Sigmoid colon (tissue), 4 donors: ENCODE measurements around the gene MMD.

ENCODE experiments used
- CTCF ChIP-seq, 4 experiments: fragments of 450-650 bp in 3 of 4; fragments of 200-600 bp in 1 of 4; IDR thresholded peaks; one replicate each; pipeline ENCODE4 v1.5.1; 2016 to 2019; ENCODE audit warnings: antibody characterized with exemption in 4 of 4, mild to moderate bottlenecking in 3 of 4, moderate library complexity in 2 of 4
- EP300 ChIP-seq, 4 donors: sonication (generic); formaldehyde crosslinking; IDR thresholded peaks; one replicate each; pipeline ENCODE4 v1.6.1; 2017; ENCODE audit warnings: antibody characterized with exemption in 4 of 4

GRCh38 chr17:55446581-55447205 lies 25.1 kb upstream of the MMD start:
- TF ChIP-seq CTCF (IDR thresholded peaks at IDR 0.05) (no peak), EP300 (IDR thresholded peaks at IDR 0.05) (no peak)
